GM19023 (cell line): ENCODE measurements around the gene PRELID1.

Source experiments
- ATAC-seq: cut with Tn5 transposase; IDR thresholded peaks from one replicate; pipeline ENCODE4 v1.9.1; 2021; ENCODE audit warnings: mild to moderate bottlenecking, moderate library complexity; ENCODE audit not compliant: unreplicated experiment

Gene PRELID1

DNA sequence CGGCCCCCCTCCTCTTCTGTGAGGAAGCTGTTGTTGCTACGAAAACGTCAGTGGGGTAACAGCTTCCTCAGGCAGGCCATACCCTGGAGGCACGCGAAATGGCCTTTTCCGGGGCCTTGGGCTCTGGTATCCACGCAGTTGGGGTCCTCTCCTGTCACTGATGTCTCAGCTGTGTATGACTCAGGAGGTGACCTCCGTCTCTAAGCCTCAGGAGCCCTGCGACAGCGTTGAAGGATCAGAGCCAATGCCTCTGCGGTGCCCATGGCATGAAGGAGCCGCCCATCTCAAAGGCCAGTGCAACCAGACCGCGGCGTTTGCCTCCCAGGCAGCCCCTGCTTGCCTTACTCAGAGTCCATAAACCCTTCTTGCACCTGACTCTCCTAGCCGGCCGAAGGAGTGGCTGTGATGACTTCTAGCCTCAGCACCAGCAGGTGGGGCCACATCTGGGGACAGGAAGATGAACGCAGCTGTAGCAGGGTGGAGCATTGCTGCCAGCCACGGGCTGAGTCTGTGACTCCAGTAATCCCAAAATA, 9.1 kb downstream of the PRELID1 start:
- peak; percentile 15 for ATAC-seq

GRCh38 chr5:177313561-177314259, 10.1 kb downstream of the PRELID1 start:
- ATAC-seq = no peak

GRCh38 chr5:177314376-177315342, 11.1 kb downstream of the PRELID1 start:
- ATAC-seq = no peak

GRCh38 chr5:177315411-177315810, 11.8 kb downstream of the PRELID1 start:
- no peak for ATAC-seq

- no peak for ATAC-seq
Observed at GRCh38 chr5:177316005-177316404, 12.4 kb downstream of the PRELID1 start.

GRCh38 chr5:177317959-177318377, 14.4 kb downstream of the PRELID1 start:
- ATAC-seq = no peak

GRCh38 chr5:177319913-177320588, 16.5 kb downstream of the PRELID1 start:
- ATAC-seq = no peak

DNA sequence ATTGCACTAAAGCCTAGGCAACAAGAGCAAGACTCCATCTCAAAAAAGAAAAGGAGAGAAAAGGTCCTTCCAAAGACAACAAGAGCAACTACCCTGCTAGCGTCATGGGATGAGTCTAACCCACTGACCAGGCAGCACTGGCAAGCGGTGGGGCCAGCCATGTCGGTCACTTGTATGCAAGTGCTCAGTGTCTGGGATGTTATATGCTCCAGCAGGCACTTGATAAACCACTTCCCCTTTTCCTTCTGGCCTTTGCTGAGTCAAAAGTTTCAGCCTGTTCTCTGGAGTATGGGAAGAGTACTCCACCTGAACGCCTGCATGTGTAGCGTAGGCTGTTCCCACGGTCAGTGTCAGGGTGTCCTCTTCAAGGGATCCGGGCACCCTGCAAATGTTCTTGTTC, 17.3 kb downstream of the PRELID1 start:
- ATAC-seq = no peak

DNA sequence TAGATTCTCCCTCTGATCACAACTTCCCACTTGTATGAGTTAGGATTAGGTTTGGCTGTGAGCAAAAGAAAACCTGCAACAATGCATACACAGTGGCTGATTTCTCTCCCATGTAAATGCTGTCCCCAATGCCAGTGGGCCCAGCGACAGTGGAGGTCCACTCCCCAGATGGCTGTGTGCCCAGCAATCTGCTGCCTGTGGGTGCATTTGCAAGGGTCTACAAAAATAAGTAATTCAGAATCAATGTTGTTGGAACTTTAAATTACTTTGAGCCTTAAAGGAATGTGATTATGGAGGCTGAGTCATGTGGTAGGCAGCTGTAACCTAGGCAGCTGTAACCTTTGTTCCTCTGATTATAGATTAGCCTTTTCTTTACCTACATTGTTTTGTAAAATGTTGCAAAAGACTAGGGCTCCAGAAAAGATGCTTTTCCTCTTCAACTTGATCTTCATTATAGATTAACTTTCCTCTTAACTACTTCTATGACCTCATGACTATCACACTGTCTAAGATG, 22.3 kb downstream of the PRELID1 start:
- ATAC-seq = no peak

DNA sequence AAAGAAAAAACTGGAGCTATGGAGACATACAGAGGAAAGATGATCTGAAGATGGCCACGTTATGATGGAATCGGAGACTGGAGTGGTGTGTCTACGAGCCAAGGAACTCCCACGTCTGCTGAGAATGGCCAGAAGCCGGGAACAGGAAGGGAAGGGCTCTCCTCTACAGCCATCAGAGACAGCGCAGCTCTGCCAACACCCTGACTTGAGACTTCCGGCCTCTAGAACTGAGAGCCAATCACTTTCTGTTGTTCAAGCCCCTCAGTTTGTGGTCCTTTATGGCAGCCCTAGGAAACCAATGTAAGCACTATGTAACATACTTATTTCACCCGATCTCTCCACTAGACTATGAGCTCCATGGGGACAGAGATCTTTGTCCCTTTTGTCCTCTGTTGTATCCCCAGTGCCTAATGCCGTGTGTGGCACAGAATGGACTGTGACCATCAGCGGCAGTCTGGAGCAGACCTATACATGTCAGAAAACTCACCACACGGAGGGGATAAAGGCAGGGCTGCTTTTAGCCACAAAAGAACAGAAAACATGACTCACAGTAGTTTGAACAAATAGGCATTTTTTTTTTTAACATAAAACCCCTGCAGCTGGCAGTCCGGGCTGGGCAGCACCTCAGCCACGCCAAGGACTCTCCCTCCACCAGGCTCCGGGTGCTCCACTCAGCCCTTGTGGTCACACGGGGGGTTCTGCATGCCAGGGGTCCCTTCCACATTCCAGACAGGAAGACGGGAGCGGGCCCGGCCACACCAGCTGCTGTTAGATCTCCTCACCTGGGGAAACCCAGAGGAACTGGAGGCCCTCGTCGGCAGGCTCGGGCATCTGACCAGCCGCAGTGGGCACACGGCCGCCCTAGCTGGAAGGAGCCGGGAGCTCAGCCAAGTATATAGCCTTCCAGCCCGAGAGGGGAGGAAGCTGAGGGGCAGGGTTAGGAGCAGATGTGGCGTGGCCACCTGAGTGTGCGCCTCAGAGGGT, 24.2 kb downstream of the PRELID1 start:
- no peak for ATAC-seq

DNA sequence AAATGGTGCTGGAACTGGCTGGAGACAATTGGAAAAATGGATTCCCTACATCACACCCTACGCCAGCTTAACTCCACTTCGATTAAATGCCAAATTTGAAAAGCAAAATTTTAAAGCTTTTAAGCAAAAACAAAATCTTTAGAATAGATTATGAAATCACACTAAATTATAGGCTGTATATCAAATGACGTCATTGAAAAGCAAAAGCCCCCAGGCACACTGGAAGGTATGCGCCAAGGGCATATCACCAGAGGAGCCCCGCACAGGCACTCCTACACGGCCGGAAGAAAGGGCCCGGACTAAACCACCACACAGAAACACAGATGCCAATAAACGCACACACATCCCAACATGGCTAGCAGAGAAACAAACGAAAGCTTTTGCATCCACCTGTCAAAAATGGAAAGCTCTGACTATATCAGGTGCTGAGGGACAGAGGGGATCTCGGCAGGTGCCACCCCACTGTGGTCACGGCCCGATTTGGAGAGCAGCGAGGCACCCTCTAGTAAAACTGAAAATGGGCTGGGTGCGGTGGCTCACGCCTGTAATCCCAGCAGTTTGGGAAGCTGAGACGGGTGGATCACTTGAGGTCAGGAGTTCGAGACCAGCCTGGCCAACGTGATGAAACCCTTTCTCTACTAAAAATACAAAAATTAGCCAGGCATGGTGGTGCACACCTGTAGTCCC, 25.1 kb downstream of the PRELID1 start:
- no peak for ATAC-seq

DNA sequence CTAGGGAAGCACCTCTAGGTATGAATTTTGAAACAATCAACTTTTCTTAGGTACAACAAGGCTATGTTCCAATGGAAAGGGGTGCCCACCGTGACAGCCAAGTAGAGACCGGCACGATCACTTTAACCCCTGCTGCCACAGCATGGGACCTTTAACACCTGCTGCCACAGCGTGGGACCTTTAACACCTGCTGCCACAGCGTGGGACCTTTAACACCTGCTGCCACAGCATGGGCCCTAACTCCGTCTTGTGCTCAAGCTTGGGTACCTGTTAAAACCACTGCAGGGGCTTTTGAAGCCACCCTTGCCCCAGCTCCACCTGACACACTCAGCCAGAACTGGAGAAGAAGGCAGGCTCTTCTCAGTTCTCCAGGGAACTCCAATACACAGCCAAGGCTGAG, 26.3 kb downstream of the PRELID1 start:
- ATAC-seq = no peak

GRCh38 chr5:177330991-177331842, 27.6 kb downstream of the PRELID1 start:
- no peak for ATAC-seq

DNA sequence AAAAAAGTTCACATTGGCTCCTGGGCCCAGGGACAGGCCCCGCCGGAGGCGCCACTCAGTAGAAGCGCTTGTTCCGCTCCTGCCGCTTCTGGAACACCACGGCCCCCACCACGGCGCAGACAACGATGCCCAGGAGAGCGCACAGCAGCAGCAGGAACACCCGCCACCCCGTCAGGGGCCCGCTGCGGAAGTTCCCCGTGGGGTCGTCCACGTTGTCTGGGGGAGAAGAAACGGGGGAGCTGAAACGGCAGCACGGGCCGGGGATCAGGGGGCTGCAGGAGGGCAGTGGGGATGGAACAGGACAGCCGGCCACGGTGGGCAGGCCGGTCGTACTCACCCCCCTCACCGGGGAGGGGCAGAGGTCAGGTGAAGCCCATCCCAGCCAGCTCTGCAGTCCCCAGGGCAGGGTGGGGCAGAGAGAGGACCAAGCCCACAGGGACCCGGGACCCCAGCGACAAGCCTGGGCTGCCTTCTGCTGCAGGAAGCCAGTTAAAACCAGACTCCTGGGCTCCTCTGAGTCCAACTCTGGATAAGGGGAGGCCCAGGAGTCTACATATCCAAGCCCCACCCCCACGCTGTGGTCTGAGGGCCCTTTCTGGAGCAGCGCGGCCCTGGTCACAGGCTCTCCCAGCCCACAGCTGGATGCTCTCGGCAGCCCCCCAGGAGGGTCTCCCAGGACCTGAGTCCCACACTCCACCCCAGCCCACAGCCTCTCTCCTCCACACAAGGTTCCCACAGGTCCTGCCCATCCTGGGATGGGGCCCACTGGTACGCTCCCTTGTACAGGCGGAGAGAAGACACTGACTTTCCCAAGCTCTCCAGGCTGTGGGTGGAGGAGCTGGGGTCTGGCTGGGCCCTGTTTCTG, 28.7 kb downstream of the PRELID1 start:
- ATAC-seq = no peak

DNA sequence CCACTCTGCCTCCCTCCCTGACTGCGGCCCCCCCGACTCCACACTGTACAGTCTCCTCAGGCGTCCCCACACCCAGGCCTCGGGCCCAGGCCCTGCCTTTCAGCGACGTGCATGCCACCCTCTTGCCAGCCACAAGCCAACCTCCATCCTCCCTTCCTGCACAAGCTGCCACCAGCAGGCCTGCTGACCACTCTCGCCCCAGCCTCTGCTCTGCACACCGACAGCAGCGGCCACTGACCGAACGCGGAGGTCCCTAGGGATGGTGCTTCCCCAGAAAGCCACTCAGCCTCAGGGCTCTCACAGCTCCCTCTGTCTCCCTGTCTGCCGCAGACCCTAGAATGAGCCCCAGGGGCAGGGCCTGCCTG, 29.3 kb downstream of the PRELID1 start:
- no peak for ATAC-seq

DNA sequence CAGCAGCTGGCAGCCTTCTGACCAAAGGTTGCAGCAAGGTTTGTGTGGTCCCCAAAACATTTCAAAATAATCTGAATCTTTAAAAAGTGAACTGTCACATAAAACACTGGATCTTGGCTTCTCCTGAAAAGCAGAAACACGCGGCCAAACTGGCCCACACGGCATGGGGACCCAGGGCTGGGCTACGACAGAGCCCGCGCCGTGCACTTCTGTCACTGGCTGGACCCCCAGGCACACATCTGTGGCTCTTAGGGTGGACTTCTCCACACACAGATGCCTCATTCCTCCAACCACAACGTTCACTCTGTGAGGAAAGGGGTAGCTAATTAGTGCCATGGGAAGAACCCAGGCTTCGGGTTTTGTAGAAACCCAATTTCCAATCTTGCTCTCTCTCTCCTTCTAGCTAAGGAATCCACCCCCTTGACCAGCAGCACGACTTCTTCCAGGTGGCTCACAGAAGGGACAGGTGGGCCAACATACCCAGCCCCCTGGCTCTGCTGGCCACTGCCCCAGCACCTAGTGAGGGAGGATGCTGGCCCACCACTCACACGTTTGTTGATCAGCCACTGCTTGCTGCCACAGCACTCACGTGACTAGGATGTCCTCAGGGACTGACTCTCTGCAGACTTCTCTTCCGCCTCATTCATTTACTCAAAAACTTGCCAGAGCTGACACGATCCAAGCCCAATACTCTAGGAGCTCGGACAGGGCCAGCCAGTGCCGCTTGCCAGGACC, 30.0 kb downstream of the PRELID1 start:
- ATAC-seq = no peak

DNA sequence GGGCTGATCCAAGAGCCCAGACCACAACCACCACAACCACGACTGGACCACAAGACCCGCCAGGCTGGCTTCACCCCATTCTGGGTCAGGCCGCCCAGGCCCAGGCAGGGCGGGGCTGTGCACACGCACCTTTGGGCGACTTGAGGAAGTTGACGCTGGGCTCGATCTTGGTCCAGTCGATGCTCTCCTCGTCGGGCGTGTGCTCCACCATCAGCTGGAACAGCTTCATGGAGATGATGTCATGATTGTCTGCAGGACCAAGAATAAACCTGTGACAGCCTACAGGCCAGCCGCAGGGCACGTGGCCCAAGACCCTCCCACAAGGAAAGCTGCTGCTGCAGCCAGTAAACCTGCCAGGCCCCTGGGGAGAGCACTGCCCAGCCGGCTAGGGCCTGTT, 30.6 kb downstream of the PRELID1 start:
- ATAC-seq = no peak
